Measurements from ENCODE around the gene CNTNAP2. TPM values are rescaled to one million over a fixed set of nuclear protein-coding genes. Genes with fewer than 3 reads are reported as not detected.

The CNTNAP2 gene
- total RNA-seq, 4 donors from 2014 or later, result 0.91 to 16.0 TPM; not detected in 2

- Histone ChIP-seq H3K27ac (no peak overlapping the region), H3K9me3 (no peaks in the 10 kb centered on the region), H3K27me3 (no peaks in the 10 kb centered on the region), H3K36me3 (no peaks in the 10 kb centered on the region), H3K4me3 (no peak overlapping the region), H3K4me1 (no peaks in the 10 kb centered on the region)
- no peak for TF ChIP-seq CTCF (IDR thresholded peaks at IDR 0.05)
- no peak for TF ChIP-seq POLR2A (IDR thresholded peaks at IDR 0.05)
- intact Hi-C loops (cut with DNase I; ENCODE audit: low total_unique reads), result no loop called here
- no peak for DNase-seq
Measured at GRCh38 chr7:148049068-148049467, 1932.5 kb downstream of the CNTNAP2 start.

GRCh38 chr7:148050492-148051158 lies 1934.0 kb downstream of the CNTNAP2 start:
- intact Hi-C loops (cut with DNase I; ENCODE audit: low total_unique reads), result no loop called here
- Histone ChIP-seq H3K27me3 (no peaks in the 10 kb centered on the region), H3K4me1 (no peaks in the 10 kb centered on the region), H3K27ac (no peak overlapping the region), H3K36me3 (no peaks in the 10 kb centered on the region), H3K4me3 (no peak overlapping the region), H3K9me3 (no peaks in the 10 kb centered on the region)
- DNase-seq, result no peak
- TF ChIP-seq CTCF (IDR thresholded peaks at IDR 0.05) (no peak), POLR2A (IDR thresholded peaks at IDR 0.05) (no peak)

- Histone ChIP-seq H3K36me3 (no peaks in the 10 kb centered on the region), H3K9me3 (no peaks in the 10 kb centered on the region), H3K4me3 (no peak overlapping the region), H3K27me3 (no peaks in the 10 kb centered on the region), H3K27ac (no peak overlapping the region), H3K4me1 (no peaks in the 10 kb centered on the region)
- no peak for DNase-seq
- intact Hi-C loops (cut with DNase I; ENCODE audit: low total_unique reads), result no loop called here
- TF ChIP-seq POLR2A (IDR thresholded peaks at IDR 0.05) (no peak), CTCF (IDR thresholded peaks at IDR 0.05) (no peak)
Measured at GRCh38 chr7:148056406-148056805, 1939.8 kb downstream of the CNTNAP2 start.

- Histone ChIP-seq H3K36me3 (no peaks in the 10 kb centered on the region), H3K9me3 (no peaks in the 10 kb centered on the region), H3K4me3 (no peak overlapping the region), H3K27me3 (no peaks in the 10 kb centered on the region), H3K27ac (no peak overlapping the region), H3K4me1 (no peaks in the 10 kb centered on the region)
- DNase-seq, result no peak
- no peak for TF ChIP-seq POLR2A (IDR thresholded peaks at IDR 0.05)
- TF ChIP-seq CTCF (IDR thresholded peaks at IDR 0.05), result no peak
- intact Hi-C loops (cut with DNase I; ENCODE audit: low total_unique reads), result no loop called here
Measured at GRCh38 chr7:148058092-148058491, 1941.5 kb downstream of the CNTNAP2 start.

GRCh38 chr7:148058753-148059152 lies 1942.2 kb downstream of the CNTNAP2 start:
- TF ChIP-seq CTCF (IDR thresholded peaks at IDR 0.05) (no peak), POLR2A (IDR thresholded peaks at IDR 0.05) (no peak)
- DNase-seq, result no peak
- Histone ChIP-seq H3K9me3 (no peaks in the 10 kb centered on the region), H3K27ac (no peak overlapping the region), H3K4me3 (no peak overlapping the region), H3K27me3 (no peaks in the 10 kb centered on the region), H3K36me3 (no peaks in the 10 kb centered on the region), H3K4me1 (no peaks in the 10 kb centered on the region)
- intact Hi-C loops (cut with DNase I; ENCODE audit: low total_unique reads), result no loop called here

Measured in uterus (tissue), 4 donors.